Ishikawa (cell line): ENCODE measurements around the gene MYBPHL.

Experiments
- CEBPB ChIP-seq: IDR thresholded peaks from 2 replicates; pipeline ENCODE4 v1.6.1; 2012
- CREB1 ChIP-seq: IDR thresholded peaks from 2 replicates; pipeline ENCODE4 v1.6.1; 2012; ENCODE audit warnings: low read depth
- EGR1 ChIP-seq: IDR thresholded peaks from 2 replicates; pipeline ENCODE4 v1.6.1; 2012
- EP300 ChIP-seq: IDR thresholded peaks from 2 replicates; pipeline ENCODE4 v1.6.1; 2012; ENCODE audit warnings: borderline replicate concordance
- FOXM1 ChIP-seq: IDR thresholded peaks from 2 replicates; pipeline ENCODE4 v1.6.1; 2012; ENCODE audit warnings: low read depth, borderline replicate concordance
- MAX ChIP-seq: IDR thresholded peaks from 2 replicates; pipeline ENCODE4 v1.6.1; 2012
- NFIC ChIP-seq: IDR thresholded peaks from 2 replicates; pipeline ENCODE4 v1.6.1; 2012
- RAD21 ChIP-seq: IDR thresholded peaks from 2 replicates; pipeline ENCODE4 v1.6.1; 2012; ENCODE audit warnings: low read depth
- REST ChIP-seq: IDR thresholded peaks from 2 replicates; pipeline ENCODE4 v1.6.1; 2012; ENCODE audit warnings: low read depth, mild to moderate bottlenecking
- TAF1 ChIP-seq: IDR thresholded peaks from 2 replicates; pipeline ENCODE4 v1.6.1; 2012; ENCODE audit warnings: low read depth, mild to moderate bottlenecking
- TCF12 ChIP-seq: IDR thresholded peaks from 2 replicates; pipeline ENCODE4 v1.6.1; 2012; ENCODE audit warnings: low read depth
- TEAD4 ChIP-seq: IDR thresholded peaks from 2 replicates; pipeline ENCODE4 v1.6.1; 2012
- YY1 ChIP-seq: IDR thresholded peaks from 2 replicates; pipeline ENCODE4 v1.6.1; 2012; ENCODE audit warnings: low read depth
- ZBTB7A ChIP-seq: IDR thresholded peaks from 2 replicates; pipeline ENCODE4 v1.6.1; 2012; ENCODE audit warnings: low read depth

- TF ChIP-seq CEBPB (no peak), YY1 (no peak), TAF1 (no peak), REST (no peak), MAX (no peak), TEAD4 (no peak), ZBTB7A (no peak), NFIC (no peak), EP300 (no peak), EGR1 (no peak), RAD21 (no peak), CREB1 (no peak), FOXM1 (no peak), TCF12 (no peak)
Observed at GRCh38 chr1:109259674-109260557, 46.9 kb downstream of the MYBPHL start.
